ENCODE results near the gene MTA1. TPM values are rescaled to one million over a fixed set of nuclear protein-coding genes. Genes with fewer than 3 reads are reported as not detected.

MTA1 gene
- total and polyA plus RNA-seq, 10 of the 15 experiments (the other 5 are each of a cell fraction or from before 2014, with no cell fraction given) = 0.14 to 162 (median 30.6) TPM

- TF ChIP-seq IRF5 (IDR thresholded peaks at IDR 0.05; ENCODE audit: borderline replicate concordance) (no peak), IKZF2 (IDR thresholded peaks at IDR 0.05) (no peak), ZNF217 (IDR thresholded peaks at IDR 0.05) (no peak), ZNF622 (IDR thresholded peaks at IDR 0.05) (no peak), DPF2 (IDR thresholded peaks at IDR 0.05) (no peak), IRF3 (IDR thresholded peaks at IDR 0.05) (no peak), FOS (IDR thresholded peaks at IDR 0.05; ENCODE audit: borderline replicate concordance, extremely low read depth, insufficient read length) (no peak), HDAC2 (IDR thresholded peaks at IDR 0.05) (no peak), RAD51 (IDR thresholded peaks at IDR 0.05) (no peak), CREB1 (IDR thresholded peaks at IDR 0.05; ENCODE audit: low read depth) (no peak), ZZZ3 (IDR thresholded peaks at IDR 0.05; ENCODE audit: control insufficient read depth, insufficient read length, low read depth) (no peak), ZNF24 (IDR thresholded peaks at IDR 0.05) (no peak)
Observed at GRCh38 chr14:105447651-105448640, 28.3 kb downstream of the MTA1 start (continued).
